ENCODE measurements around the gene LRRC4B.
A peak's percentile ranks its signal among the peaks of the same experiment; 100 is the strongest.

Gene LRRC4B

GRCh38 chr19:50573741-50574461 is 5.7 kb upstream of the LRRC4B start:
- DNase-seq = no peak

DNA sequence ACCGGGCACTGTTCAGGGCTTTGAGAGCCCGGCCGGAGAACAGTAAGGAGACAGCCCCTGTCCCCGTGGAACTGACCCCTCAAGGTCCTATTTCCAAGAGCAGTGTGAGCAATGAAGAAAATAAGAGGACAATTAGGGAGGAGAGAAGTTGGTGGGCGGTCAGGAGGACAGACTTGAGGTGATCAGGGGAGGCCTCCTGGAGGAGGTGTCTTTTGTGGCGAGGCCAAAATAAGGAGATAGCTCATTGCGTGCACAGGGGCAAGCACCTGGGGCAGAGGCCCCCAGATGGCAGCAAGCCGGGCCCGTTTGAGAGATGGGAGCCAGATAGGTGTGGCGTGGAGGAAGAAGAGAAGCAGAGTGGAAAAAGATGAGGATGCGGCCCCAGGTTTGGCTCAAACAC is 2.8 kb upstream of the LRRC4B start:
- no peak for DNase-seq

- DNase-seq = no peak
These were observed 1.8 kb upstream of the LRRC4B start for GRCh38 chr19:50569938-50570540.

DNA sequence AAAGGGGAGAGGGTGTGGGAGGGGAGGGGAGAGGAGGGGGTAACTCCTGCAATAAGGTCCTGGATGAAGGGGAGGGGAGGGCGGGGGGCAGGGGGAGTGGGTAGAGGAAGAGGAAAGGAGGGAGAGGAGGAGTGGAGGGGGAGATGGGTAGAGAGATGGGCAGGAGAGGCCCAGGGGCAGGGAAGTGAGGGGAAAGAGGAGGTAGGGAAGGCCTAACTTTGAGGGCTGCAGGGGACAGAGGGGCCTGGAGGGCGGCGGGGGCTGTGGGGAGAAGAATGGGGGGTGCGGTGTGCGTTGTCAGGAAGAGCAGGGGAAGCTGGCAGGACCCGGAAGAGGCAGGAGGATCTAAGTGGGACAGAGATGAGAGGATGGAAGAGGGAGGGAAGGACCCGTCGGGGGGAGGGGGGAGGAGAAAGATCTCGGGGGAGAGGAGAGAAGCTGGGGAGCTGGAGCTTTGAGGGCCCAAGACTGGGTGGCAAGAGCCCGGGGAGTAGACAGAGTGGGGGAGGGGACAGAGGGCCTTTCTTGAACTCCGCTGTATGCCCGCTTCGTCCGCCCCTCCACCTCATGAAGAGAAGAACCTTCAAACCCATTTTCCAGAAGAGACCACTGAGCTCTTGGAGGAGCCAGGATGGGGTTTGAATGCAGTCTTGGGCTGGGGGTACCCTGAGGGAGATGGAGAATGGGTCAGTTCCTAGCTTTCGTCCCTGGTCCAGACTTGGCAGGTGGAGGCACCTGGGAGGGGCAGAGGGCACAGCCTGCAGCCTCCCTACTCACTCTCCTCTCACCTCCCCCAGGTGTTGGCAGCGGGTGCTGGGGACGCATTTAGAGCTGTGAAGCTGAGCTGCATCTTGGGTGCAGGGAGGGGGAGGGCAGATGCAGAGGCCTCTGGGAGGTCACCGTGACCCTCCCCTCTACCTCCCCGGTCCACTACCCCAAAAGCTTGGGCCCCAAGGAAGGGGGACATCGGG is 778 bp upstream of the LRRC4B start:
- no peak for DNase-seq

GRCh38 chr19:50567052-50567841 is 988 bp downstream of the LRRC4B start:
- DNase-seq = no peak

- DNase-seq = no peak
These were observed 2.0 kb downstream of the LRRC4B start for GRCh38 chr19:50565984-50566903.

- no peak for DNase-seq
These were observed 3.8 kb downstream of the LRRC4B start for GRCh38 chr19:50564229-50565105.

DNA sequence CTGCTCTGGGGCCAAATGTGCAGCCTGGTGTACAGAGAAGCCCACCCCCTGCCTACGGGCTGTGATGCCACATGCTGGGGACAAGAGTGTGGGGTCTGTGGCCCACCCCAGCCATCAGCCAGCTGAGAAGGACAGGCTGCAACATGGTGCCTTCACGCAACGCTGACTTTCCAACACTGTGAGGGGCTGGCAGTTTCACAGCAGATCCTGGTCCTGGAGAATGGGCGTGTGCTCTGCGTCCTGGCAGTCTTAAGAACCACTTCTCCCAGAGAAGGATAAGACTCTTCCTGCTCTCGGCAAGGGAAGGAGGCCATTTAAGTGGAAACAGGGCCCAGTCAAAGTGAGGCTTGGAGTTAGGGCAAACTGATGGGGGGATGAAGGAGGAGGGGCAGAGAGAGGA is 4.6 kb downstream of the LRRC4B start:
- no peak for DNase-seq

DNA sequence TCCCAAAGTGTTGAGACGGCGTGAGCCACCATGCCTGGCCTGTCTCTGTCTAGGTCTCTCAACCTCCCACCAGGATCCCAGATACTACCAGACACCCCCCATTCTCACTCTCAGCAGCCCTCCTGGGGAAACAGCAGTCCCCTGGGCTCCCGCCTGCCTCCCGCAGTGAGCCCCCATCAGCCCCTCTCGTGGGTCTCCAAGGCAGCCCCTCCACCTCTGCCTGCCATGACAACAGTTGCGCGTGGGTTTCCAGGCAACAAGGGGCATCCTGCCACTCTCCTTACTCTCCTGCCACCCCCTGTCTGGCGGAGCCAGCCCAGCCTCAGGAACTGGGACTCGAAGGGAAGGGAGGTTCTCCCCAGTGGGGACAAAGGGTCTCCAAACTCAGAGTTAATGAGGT is 5.2 kb downstream of the LRRC4B start:
- no peak for DNase-seq

DNA sequence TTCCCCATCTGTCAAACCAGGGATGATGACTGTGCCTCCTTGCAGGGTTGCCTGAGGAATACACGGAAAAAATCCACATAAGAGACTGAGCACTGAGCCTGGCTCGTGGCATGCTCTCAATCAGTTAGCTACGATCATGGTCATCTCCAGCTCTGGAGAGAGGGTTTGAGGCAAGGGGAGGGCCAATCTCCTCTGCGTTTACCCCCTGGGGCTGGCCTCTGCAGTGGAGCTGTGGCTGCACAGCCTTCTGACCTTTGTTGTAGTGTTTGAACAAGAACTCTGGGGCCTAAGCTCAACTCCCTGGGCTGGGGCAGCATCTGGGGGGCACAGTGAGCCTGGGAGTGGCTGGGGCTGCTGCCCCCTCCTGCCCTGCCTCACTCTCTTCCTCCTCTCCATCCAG is 5.9 kb downstream of the LRRC4B start:
- DNase-seq = no peak

- no peak for DNase-seq
These were observed 8.6 kb downstream of the LRRC4B start for GRCh38 chr19:50559636-50560035.

DNA sequence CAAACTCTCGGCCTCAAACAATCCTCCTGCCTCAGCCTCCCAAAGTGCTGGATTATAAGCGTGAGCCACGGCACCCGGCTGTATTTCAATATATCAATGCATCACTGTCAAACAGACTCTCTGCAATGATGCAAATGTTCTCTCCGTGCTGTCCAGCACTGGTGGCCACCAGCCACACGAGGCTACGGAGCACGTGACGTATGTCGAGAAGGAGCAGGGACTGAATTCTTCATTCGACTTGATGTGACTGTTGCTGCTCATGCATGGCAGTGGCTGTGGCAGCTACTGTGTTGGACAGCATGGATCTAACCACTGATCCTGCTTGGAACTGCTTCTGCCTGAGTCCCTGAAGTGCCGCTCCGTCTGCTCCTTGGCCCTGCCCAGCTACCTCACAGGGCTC is 9.8 kb downstream of the LRRC4B start:
- no peak for DNase-seq

DNA sequence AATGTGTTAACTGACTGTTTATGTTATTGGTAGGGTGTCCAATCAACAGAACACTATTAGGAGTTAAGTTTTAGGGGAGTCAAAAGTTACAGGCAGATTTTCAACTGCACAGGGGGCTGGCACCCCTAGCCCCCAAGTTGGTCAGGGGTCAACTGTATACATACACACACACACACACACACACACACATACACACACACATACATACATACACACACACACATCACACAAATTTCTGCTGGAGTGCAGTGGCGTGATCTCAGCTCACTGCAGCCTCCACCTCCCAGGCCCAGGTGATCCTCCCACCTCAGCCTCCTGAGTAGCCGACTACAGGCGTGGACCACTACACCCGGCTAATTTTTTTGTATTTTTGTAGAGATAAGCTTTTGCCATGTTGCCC is 10.2 kb downstream of the LRRC4B start:
- DNase-seq = no peak

- no peak for DNase-seq
These were observed 11.1 kb downstream of the LRRC4B start for GRCh38 chr19:50557009-50557613.

DNA sequence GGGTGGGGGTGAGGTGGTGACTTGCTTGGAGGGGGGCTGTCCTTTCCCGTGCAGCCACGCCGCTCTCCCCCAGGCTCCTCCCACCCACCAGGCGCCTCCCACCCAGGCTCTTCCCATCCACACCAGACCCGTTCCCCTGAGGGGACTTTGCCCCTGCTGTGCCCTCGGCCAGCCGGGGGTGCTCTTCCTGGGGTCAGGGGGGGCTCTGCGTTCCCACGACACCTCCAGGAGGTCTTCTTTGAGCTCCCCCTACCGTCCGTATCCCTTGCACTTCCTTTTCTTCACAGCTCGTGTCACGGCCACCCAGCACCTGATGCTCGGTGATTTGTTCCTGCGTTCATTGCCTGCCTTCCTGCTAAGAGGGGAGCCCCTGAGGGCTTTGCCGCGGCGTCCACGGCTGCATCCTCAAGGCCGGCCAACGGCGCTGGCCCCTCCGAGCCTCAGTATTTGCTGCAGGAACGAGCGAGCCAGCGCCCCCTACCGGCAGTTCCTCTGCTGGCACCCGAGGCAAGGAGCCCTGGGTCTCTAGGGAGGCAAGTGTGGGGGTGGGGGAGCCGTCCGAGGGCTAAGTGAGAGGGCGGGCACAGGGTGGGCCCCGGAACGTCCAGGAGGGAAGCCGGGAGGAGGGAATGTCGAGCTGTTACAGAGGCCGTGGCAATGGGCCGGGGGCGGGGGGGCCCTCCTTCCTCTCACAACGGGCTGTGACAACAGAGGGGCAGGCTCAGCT is 11.8 kb downstream of the LRRC4B start:
- DNase-seq = peak; percentile 54

- peak; percentile 9 for DNase-seq
These were observed 12.6 kb downstream of the LRRC4B start for GRCh38 chr19:50555450-50556281.

DNA sequence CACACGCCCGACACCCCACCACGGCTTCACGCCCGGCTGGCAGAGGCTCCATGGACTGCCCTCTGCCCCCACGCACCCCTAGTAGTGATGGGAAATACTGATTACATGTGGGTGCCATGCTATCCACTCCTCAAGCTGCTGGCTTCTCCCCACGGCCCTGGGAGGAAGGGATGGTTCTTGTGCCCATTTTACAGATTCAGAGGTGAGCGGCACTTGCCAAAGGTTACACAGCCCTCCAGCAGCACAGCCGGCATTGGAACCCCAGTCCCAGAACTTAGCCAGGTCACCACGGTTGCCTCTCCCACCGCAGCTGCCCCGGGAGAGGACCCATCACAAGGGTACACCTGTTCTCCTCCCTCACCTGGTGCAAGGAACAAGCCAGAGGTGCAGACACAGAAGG is 13.2 kb downstream of the LRRC4B start:
- DNase-seq = no peak

DNA sequence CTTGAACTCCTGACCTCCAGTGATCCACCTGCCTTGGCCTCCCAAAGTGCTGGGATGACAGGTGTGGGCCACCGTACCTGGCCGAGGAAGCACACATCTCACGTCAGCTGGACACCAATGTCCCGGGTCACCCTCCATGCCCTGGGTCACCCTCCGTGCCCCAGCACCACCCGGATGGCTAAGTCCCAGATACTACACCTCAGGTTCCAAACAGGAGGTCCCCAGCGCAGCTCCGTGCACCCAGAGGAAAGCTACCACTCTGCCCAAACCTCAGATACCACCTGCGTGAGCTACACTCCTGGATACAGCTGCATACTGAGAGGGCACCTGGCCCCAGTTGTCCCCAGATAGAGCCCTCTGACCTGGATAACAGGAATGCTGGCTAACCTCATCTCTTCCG is 14.0 kb downstream of the LRRC4B start:
- DNase-seq = no peak

Data from fibroblast of skin of right quadriceps (primary cell).